Measurements from ENCODE around the gene CDC27. TPM values are rescaled to one million over a fixed set of nuclear protein-coding genes. Genes with fewer than 3 reads are reported as not detected.

The CDC27 gene
- total RNA-seq, 1 experiment from 2014 or later: 191 TPM

DNA sequence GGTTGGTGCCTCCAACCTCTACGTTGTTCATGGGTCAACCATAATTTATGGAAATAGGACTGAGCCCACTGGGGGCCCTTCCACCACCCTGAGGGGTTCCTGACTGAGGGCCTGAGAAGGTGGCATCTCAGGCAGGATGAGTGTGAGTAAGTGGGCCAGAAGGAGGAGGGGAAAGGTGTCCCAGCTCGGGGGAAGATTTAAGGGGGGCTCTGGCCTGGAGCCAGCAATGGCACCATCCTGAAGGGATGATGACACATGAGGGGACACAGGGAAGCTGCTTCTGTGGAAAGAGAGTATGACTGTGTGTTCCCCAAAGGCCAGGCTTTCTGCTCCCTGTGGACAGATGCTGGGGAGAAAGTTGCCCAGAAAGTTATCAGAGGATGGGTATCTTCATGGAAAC is 38.8 kb upstream of the CDC27 start:
- intact Hi-C loops (cut with micrococcal nuclease): no loop called here
- TF ChIP-seq SP1 (IDR thresholded peaks at IDR 0.05; ENCODE audit: low read depth): no peak
- no peak for TF ChIP-seq ZBTB33 (IDR thresholded peaks at IDR 0.05; ENCODE audit: extremely low read depth, insufficient replicate concordance, low read length)
- no peak for TF ChIP-seq ELF1 (IDR thresholded peaks at IDR 0.05; ENCODE audit: borderline replicate concordance, low read depth)
- TF ChIP-seq JUND (IDR thresholded peaks at IDR 0.05): no peak
- TF ChIP-seq EZH2phosphoT487 (IDR thresholded peaks at IDR 0.05; ENCODE audit: borderline replicate concordance): no peak
- TF ChIP-seq, protein P1, sequence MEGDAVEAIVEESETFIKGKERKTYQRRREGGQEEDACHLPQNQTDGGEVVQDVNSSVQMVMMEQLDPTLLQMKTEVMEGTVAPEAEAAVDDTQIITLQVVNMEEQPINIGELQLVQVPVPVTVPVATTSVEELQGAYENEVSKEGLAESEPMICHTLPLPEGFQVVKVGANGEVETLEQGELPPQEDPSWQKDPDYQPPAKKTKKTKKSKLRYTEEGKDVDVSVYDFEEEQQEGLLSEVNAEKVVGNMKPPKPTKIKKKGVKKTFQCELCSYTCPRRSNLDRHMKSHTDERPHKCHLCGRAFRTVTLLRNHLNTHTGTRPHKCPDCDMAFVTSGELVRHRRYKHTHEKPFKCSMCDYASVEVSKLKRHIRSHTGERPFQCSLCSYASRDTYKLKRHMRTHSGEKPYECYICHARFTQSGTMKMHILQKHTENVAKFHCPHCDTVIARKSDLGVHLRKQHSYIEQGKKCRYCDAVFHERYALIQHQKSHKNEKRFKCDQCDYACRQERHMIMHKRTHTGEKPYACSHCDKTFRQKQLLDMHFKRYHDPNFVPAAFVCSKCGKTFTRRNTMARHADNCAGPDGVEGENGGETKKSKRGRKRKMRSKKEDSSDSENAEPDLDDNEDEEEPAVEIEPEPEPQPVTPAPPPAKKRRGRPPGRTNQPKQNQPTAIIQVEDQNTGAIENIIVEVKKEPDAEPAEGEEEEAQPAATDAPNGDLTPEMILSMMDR (IDR thresholded peaks at IDR 0.05 in 2 of 3, conservative IDR thresholded peaks at IDR 0.05 in 1 of 3; ENCODE audit: borderline replicate concordance in 1 of 3, insufficient read depth in 1 of 3, low read depth in 2 of 3, low read length in 2 of 3): no peak
- no peak for TF ChIP-seq ZFX (IDR thresholded peaks at IDR 0.05)
- no peak for TF ChIP-seq SRF (IDR thresholded peaks at IDR 0.05; ENCODE audit: low read depth)
- TF ChIP-seq ATF3 (IDR thresholded peaks at IDR 0.05): no peak
- TF ChIP-seq RAD21 (IDR thresholded peaks at IDR 0.05; ENCODE audit: low read depth): no peak
- TF ChIP-seq EZH2 (IDR thresholded peaks at IDR 0.05): no peak
- TF ChIP-seq POLR2AphosphoS5 (IDR thresholded peaks at IDR 0.05; ENCODE audit: low read depth, low read length): no peak
- TF ChIP-seq EGR1 (IDR thresholded peaks at IDR 0.05; ENCODE audit: low read depth): no peak
- no peak for TF ChIP-seq MAX (IDR thresholded peaks at IDR 0.05)
- no peak for TF ChIP-seq CEBPB (IDR thresholded peaks at IDR 0.05; ENCODE audit: low read depth)
- CTCF ChIA-PET: no interaction called here
- Histone ChIP-seq H3K9me2 (ENCODE audit: insufficient read depth) (no peaks in the 10 kb centered on the region), H3K27me3 (ENCODE audit: insufficient read depth, low read length) (no peaks in the 10 kb centered on the region), H4K20me1 (ENCODE audit: insufficient read depth) (no peaks in the 10 kb centered on the region), H3K4me3 (replicated peaks in 1 of 2; ENCODE audit: low read depth in 1 of 2, low read length in 2 of 2) (no peak overlapping the region), H3K9me3 (ENCODE audit: control insufficient read depth in 1 of 2, insufficient read depth in 1 of 2, low read depth in 1 of 2, low read length in 2 of 2) (peaks cover 0 to 5% of the 10 kb centered on the region in 2 experiments; a peak in 1 of 4 replicates), H3K9ac (ENCODE audit: low read length) (no peak overlapping the region), H3K4me2 (ENCODE audit: low read length) (no peak overlapping the region), H3K27ac (ENCODE audit: low read depth, low read length) (no peak overlapping the region), H3K79me2 (ENCODE audit: insufficient read depth, low read length) (no peaks in the 10 kb centered on the region), H2AFZ (ENCODE audit: low read depth, low read length, poor library complexity, severe bottlenecking) (no peak overlapping the region), H3K36me3 (ENCODE audit: control insufficient read depth in 1 of 2, insufficient read depth in 2 of 2, low read length in 2 of 2) (no peaks in the 10 kb centered on the region), H3K4me1 (ENCODE audit: control insufficient read depth in 1 of 2, insufficient read depth in 2 of 2, low read length in 2 of 2) (peaks cover 14 to 28% of the 10 kb centered on the region in 2 experiments)
- ATAC-seq (no peak), DNase-seq (ENCODE audit: low read depth, low spot score) (no peak)
- RAD21 ChIA-PET (ENCODE audit: low non-redundant PET in 1 of 2, low total read pairs in 2 of 2, uncharacterized antibody in 2 of 2, unreplicated experiment in 2 of 2): no interaction called here
- BruUV-seq (replicated peaks): no TSS peak
- POLR2A ChIA-PET: no interaction called here

Measured in HCT116 (cell line).